Tibial artery (tissue), 4 donors: Measurements from ENCODE around the gene FZR1.
"Not testable (repeated sequence)": the region's sequence is repeated elsewhere in the genome, so short reads cannot be mapped to it uniquely, and the experiment has no call there.

Experiments
- DNase-seq, 2 donors: peaks; one replicate each; pipeline ENCODE4 v3.0.0-alpha.2; 2019
- H3K27ac ChIP-seq, 2 donors: fragments of 200-600 bp; sonication (generic) in 1 of 2; 1 replicate in 1 of 2; 2 replicates in 1 of 2; pipeline ENCODE4 v1.5.1; 2018 to 2019; ENCODE audit warnings: mild to moderate bottlenecking in 1 of 2
- H3K27me3 ChIP-seq, 2 donors: fragments of 200-600 bp; sonication (generic) in 1 of 2; one replicate each; pipeline versions ENCODE4 v1.5.1 to v1.6.0; 2016 to 2019
- H3K36me3 ChIP-seq, 3 donors: fragments of 200-600 bp; sonication (generic) in 2 of 3; one replicate each; pipeline ENCODE4 v1.5.1; 2016 to 2019; ENCODE audit warnings: mild to moderate bottlenecking in 2 of 3
- H3K4me1 ChIP-seq, 4 donors: fragments of 200-600 bp; sonication (generic) in 2 of 4; 1 replicate in 3 of 4; 2 replicates in 1 of 4; pipeline ENCODE4 v1.5.1; 2016 to 2019
- H3K4me3 ChIP-seq, 2 donors: fragments of 200-600 bp; sonication (generic) in 1 of 2; 1 replicate in 1 of 2; 2 replicates in 1 of 2; pipeline ENCODE4 v1.5.1; 2018 to 2019; ENCODE audit warnings: mild to moderate bottlenecking in 2 of 2
- H3K9me3 ChIP-seq, 3 donors: fragments of 200-600 bp; sonication (generic) in 1 of 3; one replicate each; pipeline ENCODE4 v1.5.1; 2016 to 2019
- CTCF ChIP-seq, 2 experiments: fragments of 200-600 bp in 1 of 2; fragments of 450-650 bp in 1 of 2; IDR thresholded peaks; one replicate each; pipeline ENCODE4 v1.5.1; 2017 to 2019; ENCODE audit warnings: antibody characterized with exemption in 2 of 2, mild to moderate bottlenecking in 1 of 2, moderate library complexity in 1 of 2
- intact Hi-C: fragments of 100-400 bp; cut with DNase I; formaldehyde crosslinking; loops from one replicate; pipeline ENCODE4 v1.15.0; 2023; ENCODE audit warnings: low total_unique reads

Gene FZR1

GRCh38 chr19:3528539-3529211, 22.6 kb downstream of the FZR1 start:
- no peaks in the 10 kb centered on the region for H3K9me3 ChIP-seq
- TF ChIP-seq CTCF (IDR thresholded peaks at IDR 0.05), result no peak
- H3K36me3 ChIP-seq, result peaks cover 58 to 80% (median 78%) of the 10 kb centered on the region in 3 donors
- no peak for DNase-seq
- no peak overlapping the region for H3K4me3 ChIP-seq
- no peaks in the 10 kb centered on the region for H3K27me3 ChIP-seq
- H3K4me1 ChIP-seq, result no peaks in the 10 kb centered on the region
- intact Hi-C loops, result no loop called here
- H3K27ac ChIP-seq, result no peak overlapping the region

GRCh38 chr19:3529299-3529698, 23.2 kb downstream of the FZR1 start:
- DNase-seq, H3K4me3 ChIP-seq, H3K4me1 ChIP-seq, H3K27ac ChIP-seq, intact Hi-C loops, H3K27me3 ChIP-seq, H3K9me3 ChIP-seq: not testable (repeated sequence)
- H3K36me3 ChIP-seq, result peaks cover 56 to 80% (median 76%) of the 10 kb centered on the region in 3 donors

DNA sequence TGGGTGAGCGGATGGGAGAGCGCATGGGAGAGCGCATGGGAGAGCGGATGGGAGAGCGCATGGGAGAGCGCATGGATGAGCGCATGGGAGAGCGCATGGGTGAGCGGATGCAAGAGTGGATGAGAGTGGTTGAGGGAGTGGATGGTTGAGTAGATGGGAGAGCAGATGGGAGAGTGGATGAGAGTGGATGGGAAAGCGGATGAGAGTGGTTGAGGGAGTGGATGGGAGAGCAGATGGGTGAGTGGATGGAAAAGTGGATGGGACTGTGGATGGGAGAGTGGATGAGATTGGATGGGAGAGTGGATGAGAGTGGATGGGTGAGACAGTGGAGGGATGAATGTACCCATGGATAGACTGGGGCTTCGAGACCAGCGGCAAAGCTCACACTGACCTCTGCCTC, 24.3 kb downstream of the FZR1 start:
- DNase-seq, result no peak
- intact Hi-C loops, result loop anchor here (10.0 kb wide), 1 partner anchor 434 kb away; no protein-coding TSS in a partner anchor
- no peak for TF ChIP-seq CTCF (IDR thresholded peaks at IDR 0.05)

DNA sequence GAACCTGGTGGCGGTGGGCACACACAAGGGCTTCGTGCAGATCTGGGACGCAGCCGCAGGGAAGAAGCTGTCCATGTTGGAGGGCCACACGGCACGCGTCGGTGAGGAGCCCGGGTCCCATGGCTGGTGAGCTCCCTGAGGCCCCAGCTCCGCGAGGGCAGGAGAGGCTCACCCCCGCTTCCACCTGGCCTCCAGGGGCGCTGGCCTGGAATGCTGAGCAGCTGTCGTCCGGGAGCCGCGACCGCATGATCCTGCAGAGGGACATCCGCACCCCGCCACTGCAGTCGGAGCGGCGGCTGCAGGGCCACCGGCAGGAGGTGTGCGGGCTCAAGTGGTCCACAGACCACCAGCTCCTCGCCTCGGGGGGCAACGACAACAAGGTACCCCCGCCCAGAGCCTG, 25.6 kb downstream of the FZR1 start:
- peaks cover 56 to 81% (median 73%) of the 10 kb centered on the region in 3 donors for H3K36me3 ChIP-seq
- no peaks in the 10 kb centered on the region for H3K27me3 ChIP-seq
- intact Hi-C loops, result loop anchor here (10.0 kb wide), 1 partner anchor 433 kb away; no protein-coding TSS in a partner anchor
- DNase-seq, result no peak
- no peak overlapping the region for H3K27ac ChIP-seq
- no peaks in the 10 kb centered on the region for H3K9me3 ChIP-seq
- TF ChIP-seq CTCF (IDR thresholded peaks at IDR 0.05), result no peak
- no peak overlapping the region for H3K4me3 ChIP-seq
- H3K4me1 ChIP-seq, result peaks cover 0 to 7% (median 0%) of the 10 kb centered on the region in 4 donors

More for the DNA sequence above, 24.3 kb downstream of the FZR1 start:
- H3K27ac ChIP-seq, result no peak overlapping the region
- H3K27me3 ChIP-seq, result no peaks in the 10 kb centered on the region
- H3K4me1 ChIP-seq, result no peaks in the 10 kb centered on the region
- peaks cover 59 to 82% (median 77%) of the 10 kb centered on the region in 3 donors for H3K36me3 ChIP-seq
- H3K4me3 ChIP-seq, result no peak overlapping the region
- H3K9me3 ChIP-seq, result no peaks in the 10 kb centered on the region

GRCh38 chr19:3532154-3532786, 26.2 kb downstream of the FZR1 start:
- DNase-seq, result no peak
- Histone ChIP-seq H3K4me1 (peaks cover 0 to 13% (median 0%) of the 10 kb centered on the region in 4 donors), H3K9me3 (no peaks in the 10 kb centered on the region), H3K27me3 (no peaks in the 10 kb centered on the region), H3K4me3 (no peak overlapping the region), H3K27ac (no peak overlapping the region), H3K36me3 (peaks cover 53 to 75% (median 68%) of the 10 kb centered on the region in 3 donors)
- TF ChIP-seq CTCF (IDR thresholded peaks at IDR 0.05), result no peak
- intact Hi-C loops, result loop anchor here (10.0 kb wide), 1 partner anchor 433 kb away; no protein-coding TSS in a partner anchor

DNA sequence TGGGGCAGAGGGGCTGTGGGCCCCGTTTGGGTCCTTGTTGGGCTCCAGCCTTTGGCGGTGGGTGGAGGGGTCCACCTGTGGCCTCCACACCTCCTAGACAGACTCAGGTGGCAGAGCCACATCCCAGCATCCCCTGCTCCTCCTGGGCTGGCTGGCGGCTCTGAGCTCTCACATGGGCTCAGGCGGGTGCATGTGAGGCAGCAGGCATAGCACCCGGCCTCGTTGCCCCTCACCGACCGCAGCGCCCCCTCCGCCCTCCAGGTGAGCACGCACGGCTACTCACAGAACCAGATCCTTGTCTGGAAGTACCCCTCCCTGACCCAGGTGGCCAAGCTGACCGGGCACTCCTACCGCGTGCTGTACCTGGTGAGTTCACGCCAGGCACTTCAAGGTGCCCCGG, 26.9 kb downstream of the FZR1 start:
- peaks cover 0 to 16% (median 0%) of the 10 kb centered on the region in 4 donors for H3K4me1 ChIP-seq
- no peak overlapping the region for H3K4me3 ChIP-seq
- TF ChIP-seq CTCF (IDR thresholded peaks at IDR 0.05), result no peak
- intact Hi-C loops, result loop anchor here (10.0 kb wide), 1 partner anchor 432 kb away; no protein-coding TSS in a partner anchor
- peaks cover 45 to 71% (median 60%) of the 10 kb centered on the region in 3 donors for H3K36me3 ChIP-seq
- no peaks in the 10 kb centered on the region for H3K9me3 ChIP-seq
- H3K27ac ChIP-seq, result no peak overlapping the region
- no peaks in the 10 kb centered on the region for H3K27me3 ChIP-seq
- no peak for DNase-seq
